DMS114 treated with DMSO at 0.1 percent for 48 hours (cell line): ENCODE data around the gene ATP6V0A1.
"Not testable (repeated sequence)": the region's sequence is repeated elsewhere in the genome, so short reads cannot be mapped to it uniquely, and the experiment has no call there.

ENCODE experiments used
- DNase-seq: peaks from one replicate; lab custom pipeline; 2025; ENCODE audit not compliant: unreplicated experiment; lab: John Stamatoyannopoulos, UW

The ATP6V0A1 gene

DNA sequence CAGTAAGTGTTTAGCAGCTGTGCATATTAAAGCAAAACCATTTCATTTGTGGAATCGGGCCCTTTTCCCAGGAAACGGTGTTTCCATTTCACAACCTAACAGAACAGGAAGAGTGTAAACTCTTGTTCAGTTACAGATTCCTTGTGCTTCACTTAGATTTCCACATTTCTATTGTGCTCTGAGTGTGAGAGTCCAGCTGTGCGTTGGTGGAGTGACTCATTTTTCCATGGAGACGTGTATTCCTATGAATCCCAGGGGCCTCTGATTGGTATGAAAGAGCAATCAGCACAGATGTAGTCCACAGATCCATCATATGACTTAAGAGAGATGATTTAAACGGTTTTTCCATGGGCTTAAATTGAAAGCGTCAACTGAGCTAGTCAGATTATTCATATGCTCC lies 22.3 kb upstream of the ATP6V0A1 start:
- DNase-seq = no peak

DNA sequence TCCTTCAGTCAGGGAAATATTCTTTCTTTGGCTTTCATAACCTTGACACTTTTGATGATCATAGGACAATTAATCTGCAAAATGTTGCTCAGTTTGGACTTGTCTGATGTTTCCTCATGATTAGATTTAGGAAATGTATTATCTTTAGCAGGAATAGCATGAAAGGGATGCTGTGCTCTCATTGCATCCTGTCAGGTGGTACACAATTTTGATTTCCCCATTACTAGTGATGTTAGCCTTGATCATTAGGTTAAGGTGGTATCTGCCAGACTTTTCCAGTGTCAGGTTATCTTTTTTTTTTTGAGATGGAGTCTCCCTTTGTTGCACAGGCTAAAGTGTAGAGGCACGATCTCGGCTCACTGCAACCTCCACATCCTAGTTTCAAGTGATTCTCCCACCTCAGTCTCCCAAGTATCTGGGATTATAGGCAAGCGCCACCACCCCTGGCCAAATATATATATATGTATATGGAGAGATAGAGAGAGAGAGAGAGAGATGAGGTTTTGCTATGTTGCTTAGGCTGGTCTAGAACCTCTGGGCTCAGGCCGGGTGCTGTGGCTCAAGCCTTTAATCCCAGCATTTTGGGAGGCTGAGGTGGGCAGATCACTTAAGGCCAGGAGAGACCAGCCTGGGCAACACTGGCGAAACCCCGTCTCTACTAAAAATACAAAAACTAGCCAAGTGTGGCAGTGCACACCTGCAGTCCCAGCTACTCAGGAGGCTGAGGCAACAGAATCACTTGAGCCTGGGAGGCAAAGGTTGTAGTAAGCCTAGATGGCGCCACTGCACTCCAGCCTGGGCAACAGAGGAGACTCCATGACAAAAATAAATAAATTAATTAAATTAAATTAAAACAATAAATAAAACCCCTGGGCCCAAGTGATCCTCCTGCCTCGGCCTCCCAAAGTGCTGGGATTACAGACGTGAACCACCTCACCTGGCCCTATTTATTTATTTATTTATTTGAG lies 19.8 kb upstream of the ATP6V0A1 start:
- DNase-seq = no peak

DNA sequence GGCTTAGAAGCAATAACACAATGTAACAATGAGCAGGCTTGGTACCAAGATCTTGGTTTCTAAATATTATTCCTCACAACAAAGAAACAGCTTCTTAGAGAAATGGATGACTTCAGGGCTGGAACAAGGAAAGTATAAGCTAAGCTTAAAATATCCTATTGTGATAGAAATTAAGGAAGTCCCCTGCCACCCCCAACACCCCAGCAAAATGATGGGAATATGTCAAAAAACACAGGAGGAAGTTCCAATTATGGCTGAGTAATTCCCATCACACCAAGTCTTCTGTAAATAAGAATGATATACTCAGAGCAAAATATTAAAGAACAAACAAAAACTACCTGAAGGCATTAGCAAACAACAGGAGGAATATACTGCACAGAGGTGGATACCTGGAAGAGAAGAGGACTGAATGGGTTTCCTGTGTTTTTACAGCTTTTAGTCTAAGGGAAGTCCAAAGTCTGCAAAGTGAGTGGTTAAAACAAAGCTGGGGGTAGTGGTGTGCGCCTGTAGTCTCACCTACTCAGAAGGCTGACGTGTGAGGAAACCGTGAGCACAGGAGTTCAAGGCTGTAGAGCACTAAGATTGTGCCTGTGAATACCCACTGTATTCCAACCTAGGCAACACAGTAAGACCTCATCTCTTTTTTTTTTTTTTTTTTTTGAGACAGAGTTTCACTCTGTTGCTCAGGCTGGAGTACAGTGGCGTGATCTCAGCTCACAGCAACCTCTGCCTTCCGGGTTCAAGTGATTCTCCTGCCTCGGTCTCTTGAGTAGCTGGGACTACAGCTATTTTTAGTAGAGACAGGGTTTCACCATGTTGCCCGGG lies 17.1 kb upstream of the ATP6V0A1 start:
- no peak for DNase-seq

DNA sequence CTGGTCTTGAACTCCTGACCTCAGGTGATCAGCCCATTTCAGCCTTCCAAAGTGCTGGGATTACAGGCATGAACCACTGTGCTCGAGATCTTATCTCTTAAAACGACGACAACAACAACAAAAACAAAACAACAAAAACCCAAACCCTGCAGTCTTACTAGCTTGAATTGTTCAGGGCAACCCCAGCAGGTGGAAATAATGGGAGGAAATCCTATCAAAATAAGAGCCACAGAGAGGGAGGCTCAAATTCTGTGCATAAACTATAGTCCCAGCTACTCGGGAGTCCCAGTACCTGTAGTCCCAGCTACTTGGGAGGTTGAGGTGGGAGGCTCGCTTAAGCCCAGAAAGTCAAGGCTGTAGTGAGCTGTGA lies 16.5 kb upstream of the ATP6V0A1 start:
- no peak for DNase-seq

DNA sequence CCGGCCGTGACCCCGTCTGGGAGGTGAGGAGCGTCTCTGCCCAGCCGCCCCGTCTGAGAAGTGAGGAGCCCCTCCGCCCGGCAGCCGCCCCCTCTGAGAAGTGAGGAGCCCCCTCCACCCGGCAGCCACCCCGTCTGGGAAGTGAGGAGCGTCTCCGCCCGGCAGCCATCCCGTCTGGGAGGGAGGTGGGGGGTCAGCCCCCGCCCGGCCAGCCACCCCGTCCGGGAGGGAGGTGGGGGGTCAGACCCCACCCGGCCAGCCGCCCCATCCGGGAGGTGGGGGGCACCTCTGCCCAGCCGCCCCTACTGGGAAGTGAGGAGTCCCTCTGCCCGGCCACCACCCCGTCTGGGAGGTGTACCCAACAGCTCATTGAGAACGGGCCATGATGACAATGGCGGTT lies 9.5 kb upstream of the ATP6V0A1 start:
- DNase-seq = not testable (repeated sequence)

DNA sequence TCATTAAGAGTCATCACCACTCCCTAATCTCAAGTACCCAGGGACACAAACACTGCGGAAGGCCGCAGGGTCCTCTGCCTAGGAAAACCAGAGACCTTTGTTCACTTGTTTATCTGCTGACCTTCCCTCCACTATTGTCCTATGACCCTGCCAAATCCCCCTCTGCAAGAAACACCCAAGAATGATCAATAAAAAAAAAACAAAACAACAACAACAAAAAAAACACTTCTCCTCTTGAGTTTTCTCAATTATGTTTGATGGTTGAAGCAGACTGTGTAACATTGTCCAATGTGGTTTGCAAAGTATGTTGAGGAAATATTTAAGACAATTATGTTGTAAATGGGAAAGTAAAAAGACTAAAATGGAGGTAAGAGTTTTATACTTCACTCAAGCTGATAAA lies 8.8 kb upstream of the ATP6V0A1 start:
- DNase-seq = not testable (repeated sequence)

DNA sequence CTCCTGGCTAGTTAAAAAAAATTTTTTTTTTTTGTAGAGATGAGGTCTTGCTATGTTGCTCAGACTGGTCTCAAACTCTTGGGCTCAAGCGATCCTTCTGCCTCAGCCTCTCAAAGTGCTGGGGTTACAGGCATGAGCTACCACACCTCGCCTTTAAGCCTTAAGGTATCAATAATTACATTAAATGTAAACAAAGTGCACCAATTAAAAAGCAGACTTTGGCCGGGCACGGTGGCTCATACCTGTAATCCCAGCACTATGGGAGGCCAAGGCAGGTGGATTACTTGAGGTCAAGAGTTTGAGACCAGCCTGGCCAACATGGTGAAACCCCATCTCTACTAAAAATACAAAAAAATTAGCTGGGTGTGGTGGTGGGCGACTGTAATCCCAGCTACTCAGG lies 7.4 kb upstream of the ATP6V0A1 start:
- DNase-seq = not testable (repeated sequence)

DNA sequence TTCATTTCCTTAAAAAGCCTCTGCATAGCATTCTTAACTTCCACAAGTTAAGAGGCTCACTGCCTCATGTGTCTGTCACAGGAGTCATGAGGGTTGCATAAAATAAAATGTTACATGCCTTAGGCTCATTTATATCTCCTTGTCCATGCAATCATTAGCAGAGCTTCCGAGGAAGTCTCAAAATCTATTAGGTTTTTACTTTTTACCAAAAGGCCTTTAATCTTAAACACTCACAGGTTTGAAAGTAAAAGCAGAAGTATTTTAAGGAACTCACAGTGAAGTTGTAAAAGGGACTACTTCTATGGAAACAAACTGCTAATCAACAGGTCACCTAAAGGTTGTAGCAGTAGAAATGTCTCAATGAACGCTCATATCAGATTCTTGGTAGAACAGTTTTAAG lies 5.2 kb upstream of the ATP6V0A1 start:
- no peak for DNase-seq

DNA sequence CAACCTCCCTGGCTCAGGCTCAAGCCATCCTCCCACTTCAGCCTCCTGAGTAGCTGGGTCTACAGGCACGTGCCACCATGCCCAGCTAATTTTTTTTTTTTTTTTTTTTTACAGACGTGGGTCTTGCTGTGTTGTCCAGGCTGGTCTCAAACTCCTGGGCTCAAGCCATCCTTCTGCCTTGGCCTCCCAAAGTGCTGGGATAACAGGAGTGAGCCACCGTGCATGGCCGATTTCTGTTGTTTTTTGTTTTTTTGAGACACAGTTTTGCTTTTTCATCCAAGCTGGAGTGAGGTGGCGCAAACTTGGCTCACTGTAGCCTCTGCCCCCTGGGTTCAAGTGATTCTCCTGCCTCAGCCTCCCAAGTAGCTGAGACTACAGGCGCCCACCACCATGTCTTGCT lies 3.7 kb upstream of the ATP6V0A1 start:
- DNase-seq = not testable (repeated sequence)

DNA sequence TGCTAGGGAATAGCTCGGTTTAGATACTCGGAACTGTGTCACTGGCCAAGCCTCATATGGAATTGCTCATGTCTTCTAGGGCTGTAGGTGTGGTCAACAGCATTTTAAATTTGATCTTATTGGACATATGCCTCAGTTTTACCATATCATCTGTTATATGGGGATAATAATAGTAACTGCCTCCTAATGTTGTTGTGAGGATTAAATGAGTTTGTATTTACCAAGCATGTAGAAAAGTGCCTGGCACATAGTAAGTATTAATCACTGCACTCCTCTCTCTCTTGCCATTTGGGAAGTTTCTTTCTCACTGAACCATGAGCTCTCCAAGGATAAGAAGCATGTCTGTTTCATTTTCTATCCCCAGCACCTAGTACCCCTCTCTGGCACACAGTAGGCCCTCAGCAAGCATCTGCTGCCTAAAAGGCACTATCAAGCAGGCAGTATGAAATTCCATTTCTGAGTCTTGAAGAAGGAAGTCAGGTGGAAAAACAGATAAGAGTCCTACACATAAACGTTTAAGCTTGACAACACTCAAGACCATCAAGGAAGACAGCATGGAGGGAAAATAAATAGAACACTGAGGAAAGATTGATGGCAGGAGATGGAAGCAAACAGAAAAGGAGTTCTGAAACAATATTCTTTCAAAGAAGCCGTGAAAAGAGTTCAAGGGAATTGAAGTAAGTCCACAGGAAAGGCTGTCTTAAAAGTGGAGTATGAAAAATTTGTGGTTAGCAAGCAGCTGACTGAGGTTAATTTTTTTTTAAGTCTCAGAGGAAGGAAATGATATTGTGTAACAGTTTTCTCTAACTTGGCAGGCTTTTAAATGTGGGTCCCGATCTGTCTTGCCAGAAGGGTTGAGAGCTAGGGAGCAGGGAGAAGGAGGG lies 2.2 kb upstream of the ATP6V0A1 start:
- no peak for DNase-seq

DNA sequence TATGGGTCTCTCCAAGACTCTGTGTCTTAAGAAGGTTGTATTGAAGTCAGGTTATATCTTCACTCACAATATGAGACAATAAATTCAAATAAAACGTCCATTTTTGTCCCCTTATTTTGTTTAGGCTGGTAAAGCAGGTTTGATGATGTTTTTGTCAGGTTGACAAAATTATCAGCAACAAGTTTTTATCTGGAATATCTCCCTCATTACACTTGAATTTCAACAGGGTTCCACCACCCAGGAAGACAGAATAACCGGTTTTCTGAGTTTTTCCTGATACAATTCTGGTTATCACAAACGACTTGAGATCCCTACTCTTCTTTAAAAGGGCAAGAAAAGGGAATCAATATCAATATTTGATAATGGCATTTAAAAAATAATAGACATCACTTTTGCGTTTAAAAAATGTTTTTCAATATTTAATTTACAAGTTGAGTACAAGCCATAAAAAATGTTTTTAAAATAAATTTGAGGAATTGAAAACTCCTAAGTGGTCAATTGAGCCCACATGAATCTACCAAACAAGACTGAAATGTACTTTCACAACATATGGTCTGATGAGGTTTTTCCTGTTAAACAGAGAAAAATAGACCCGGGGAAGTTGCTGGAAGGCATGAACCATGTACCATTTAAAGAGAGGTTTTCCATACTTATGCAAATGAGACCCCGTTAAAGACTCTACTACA lies 1.4 kb upstream of the ATP6V0A1 start:
- no peak for DNase-seq

DNA sequence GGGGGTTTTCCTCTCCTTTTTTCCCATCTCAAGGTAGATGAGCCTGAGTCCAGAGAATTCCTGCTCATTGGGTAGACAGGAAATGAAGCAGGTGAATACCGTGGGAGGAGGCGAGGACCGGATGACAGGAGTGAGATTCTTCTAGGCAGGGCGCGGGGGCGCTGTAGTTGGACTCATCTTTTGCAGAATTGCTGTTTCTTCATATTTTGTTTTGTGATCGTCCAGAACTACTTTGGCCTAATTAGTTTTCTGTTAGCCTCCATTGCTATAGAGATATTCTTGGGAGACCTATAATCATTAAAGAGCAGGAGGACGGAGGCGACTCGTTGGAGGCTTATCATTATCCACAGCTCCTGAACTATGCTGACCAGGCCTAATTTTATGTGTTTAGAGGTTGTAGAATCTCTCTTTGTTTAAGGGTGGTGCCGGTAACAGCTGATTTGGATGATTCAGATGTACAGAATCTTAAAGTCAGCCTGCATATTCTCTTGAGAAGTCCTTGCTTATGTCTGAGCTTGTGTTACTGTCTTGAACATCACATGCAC lies 650 bp downstream of the ATP6V0A1 start:
- no peak for DNase-seq

DNA sequence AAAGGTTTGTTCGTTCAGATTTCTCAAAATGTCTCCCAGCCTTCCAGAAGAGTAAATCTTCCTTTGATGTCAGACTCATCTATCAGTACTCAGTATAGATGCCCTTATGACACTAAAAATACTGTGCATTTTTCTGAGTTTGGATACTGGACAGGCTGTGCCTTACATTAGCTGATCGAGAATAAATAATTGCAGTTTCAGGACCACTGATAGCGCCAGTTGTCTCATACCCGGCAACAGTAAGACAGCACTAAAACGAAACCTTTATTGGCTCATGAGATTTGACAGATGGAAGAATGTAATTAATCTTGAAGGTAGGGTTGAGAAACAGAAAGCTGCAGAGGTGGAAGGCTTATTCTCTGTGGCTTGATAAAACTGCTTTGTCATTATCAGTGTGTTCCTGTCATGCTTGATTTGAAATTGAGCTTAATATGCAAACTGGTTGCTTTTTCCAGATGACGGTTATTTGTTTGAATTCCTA lies 1.2 kb downstream of the ATP6V0A1 start:
- DNase-seq = no peak

DNA sequence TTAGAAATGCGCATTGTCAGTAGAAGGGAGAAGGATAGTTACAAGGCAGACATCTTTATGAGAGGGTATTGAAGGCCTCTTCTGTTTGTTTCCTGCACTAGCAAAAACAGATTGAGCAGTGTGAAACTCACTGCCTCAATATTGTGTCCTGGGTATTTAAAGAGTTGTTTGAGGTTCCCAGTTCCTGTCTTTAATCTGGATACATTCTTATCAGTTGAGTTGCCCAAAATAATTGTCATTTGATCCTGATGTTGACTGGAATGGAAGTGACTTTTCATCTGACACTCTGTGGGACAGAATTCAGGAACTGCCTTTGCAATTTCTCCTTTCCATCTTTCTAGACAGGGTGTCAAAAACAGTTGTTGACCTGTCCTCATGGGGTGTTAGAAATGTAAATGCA lies 1.7 kb downstream of the ATP6V0A1 start:
- no peak for DNase-seq

DNA sequence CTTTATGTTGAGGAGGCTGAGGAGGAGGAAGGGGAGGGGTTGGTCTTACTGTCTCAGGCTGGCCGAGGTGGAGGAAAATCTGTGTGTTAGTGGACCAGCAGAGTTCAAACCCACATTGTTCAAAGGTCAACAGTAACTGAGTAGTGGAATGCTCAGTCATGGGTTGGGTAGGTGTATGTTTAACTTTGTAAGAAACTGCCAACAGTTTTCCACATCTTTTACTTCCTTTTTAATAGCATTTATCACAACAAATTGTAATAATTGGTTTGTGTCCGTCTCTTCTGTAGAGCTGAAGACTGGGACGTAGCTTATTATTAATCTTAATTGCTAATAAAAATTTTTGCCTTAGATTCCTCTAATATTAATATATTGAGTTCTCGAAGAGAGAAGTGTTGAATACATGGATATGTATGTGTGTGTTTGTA lies 5.3 kb downstream of the ATP6V0A1 start:
- no peak for DNase-seq

DNA sequence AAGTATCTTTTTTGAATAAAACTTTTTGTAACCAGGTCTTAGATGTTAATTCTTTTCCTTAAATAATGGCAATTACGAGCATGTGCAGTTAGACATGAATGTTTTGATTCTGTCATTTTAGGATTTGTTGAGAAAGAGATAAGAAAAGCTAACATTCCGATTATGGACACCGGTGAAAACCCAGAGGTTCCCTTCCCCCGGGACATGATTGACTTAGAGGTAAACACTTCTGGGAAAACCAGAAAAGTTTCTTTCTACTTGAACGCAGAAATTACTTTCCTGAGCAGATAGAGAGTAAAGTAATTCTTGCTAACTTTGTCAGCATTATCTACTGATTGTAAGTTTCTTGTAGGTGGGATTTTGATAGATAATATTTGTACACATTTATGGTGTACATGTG lies 9.2 kb downstream of the ATP6V0A1 start:
- no peak for DNase-seq

DNA sequence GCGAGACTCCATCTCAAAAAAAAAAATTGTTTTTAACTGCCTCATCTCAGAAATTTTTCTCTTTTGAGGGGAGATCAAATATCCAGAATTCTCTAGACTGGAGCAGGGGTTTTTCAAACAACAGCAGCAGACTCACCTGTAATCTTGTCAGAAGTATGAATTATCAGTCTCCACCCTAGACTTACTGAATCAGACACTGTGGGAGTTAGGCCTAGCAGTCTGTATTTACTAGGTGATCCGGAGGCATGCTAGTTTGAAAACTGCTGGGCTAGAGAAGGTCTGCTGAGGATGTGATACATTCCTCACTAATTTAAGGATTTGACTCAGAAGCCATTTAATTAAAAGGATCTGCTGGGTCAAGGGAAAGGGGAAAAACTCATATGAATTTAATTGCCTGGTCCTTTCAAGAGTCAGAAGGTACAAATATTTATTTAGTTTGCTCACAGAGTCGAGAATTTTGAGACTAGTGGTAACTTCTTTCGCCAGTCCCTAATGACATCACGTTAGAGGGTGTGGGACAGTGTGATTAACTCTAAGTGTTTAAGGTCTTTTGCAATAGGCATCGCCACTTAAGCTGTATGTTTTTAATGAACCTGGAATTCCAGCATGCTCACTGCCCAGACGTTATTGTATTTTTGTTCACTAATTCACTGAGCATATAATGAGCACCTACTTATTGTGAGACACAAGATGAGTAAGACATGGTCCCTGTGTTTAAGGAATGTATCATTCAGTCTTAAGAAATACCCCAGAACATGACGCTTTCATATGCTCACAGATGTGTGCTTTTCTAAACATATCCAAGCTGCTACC lies 14.2 kb downstream of the ATP6V0A1 start:
- no peak for DNase-seq

DNA sequence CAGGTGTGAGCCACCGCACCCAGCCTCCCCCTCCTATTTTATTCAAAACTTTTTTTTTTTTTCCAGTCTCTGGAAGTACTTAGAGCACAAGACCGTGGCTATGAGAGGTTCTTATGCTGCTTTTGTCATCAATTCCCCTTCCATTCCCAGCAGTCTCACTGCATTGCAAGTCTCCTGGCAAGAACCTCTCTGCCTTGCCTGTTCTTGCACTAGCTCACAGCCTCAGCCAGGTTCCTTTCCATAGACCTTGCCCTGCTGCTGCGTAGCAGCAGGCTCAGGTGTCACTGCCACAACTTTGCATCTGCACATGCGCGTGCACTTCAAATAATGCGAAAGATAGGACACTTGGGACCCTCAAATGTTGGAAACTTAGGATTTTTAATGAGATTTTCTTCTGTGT lies 15.6 kb downstream of the ATP6V0A1 start:
- DNase-seq = no peak

DNA sequence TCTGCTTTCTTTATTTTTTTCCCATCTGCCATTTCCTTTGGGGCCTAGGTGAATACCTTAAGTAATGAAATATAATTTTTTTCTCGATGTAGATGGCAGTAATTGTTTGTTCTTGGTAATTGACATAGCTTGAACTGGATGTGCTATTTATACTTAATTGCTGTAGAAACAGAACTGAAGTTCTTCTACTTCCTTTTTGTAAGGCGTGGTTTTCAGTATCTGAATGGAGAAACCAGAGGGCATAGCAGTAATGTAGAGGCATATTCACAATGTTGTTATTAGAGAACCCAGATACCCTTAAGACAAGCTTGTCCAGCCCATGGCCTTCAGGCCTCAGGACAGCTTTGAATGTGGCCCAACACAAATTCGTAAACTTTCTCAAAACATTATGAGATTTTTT lies 16.4 kb downstream of the ATP6V0A1 start:
- DNase-seq = no peak
